Ovary (tissue), 3 donors: ENCODE measurements around the gene ADGRF5.

Source experiments
- POLR2A ChIP-seq: fragments of 450-650 bp; IDR thresholded peaks from one replicate; pipeline ENCODE4 v1.6.1; 2017; ENCODE audit warnings: antibody characterized with exemption, mild to moderate bottlenecking, moderate library complexity
- TF ChIP-seq, protein P1 (sequence below), 3 donors: fragments of 450-650 bp in 2 of 3; fragments of 200-600 bp in 1 of 3; IDR thresholded peaks; one replicate each; pipeline versions ENCODE4 v1.5.1 to v1.8.0; 2016 to 2022; ENCODE audit warnings: antibody characterized with exemption in 3 of 3, mild to moderate bottlenecking in 1 of 3
- donor health status: DM: no; HTN: no; CAD: no.

DNA sequence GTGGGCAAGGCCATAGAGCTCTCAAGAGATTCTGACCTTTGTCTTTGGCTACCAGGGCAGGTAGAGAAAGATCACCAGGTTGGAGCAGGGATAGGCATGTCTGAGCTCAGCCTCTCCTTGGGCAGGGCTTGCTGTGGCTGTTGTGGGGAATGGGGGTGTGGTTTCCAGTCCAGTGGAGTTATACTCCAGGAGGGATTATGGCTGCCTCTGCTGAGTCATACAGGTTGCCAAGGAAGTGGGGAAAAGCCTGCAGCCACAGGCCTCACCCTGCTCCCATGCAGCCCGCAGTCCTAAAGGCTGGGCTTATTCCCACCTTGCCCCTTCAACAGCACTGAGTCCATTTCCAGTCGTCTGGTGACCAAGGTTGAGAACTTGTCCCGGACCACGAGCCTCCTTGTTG lies 106.6 kb downstream of the ADGRF5 start:
- TF ChIP-seq POLR2A, result no peak
- TF ChIP-seq, protein P1, sequence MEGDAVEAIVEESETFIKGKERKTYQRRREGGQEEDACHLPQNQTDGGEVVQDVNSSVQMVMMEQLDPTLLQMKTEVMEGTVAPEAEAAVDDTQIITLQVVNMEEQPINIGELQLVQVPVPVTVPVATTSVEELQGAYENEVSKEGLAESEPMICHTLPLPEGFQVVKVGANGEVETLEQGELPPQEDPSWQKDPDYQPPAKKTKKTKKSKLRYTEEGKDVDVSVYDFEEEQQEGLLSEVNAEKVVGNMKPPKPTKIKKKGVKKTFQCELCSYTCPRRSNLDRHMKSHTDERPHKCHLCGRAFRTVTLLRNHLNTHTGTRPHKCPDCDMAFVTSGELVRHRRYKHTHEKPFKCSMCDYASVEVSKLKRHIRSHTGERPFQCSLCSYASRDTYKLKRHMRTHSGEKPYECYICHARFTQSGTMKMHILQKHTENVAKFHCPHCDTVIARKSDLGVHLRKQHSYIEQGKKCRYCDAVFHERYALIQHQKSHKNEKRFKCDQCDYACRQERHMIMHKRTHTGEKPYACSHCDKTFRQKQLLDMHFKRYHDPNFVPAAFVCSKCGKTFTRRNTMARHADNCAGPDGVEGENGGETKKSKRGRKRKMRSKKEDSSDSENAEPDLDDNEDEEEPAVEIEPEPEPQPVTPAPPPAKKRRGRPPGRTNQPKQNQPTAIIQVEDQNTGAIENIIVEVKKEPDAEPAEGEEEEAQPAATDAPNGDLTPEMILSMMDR (IDR thresholded peaks at IDR 0.05), result no peak
